Gastroesophageal sphincter (tissue), 3 donors: ENCODE measurements around the gene AMN1.

Source experiments
- CTCF ChIP-seq, 4 experiments: fragments of 200-600 bp in 2 of 4; fragments of 450-650 bp in 2 of 4; sonication (generic) in 1 of 4; IDR thresholded peaks; one replicate each; pipeline ENCODE4 v1.5.1; 2017 to 2019; ENCODE audit warnings: antibody characterized with exemption in 4 of 4, mild to moderate bottlenecking in 2 of 4, moderate library complexity in 2 of 4
- EP300 ChIP-seq: sonication (generic); formaldehyde crosslinking; IDR thresholded peaks from one replicate; pipeline ENCODE4 v1.6.1; 2017; ENCODE audit warnings: antibody characterized with exemption, mild to moderate bottlenecking
- POLR2A ChIP-seq, 2 donors: fragments of 450-650 bp; IDR thresholded peaks; one replicate each; pipeline ENCODE4 v1.6.1; 2017; ENCODE audit warnings: antibody characterized with exemption in 2 of 2, mild to moderate bottlenecking in 2 of 2, moderate library complexity in 1 of 2
- POLR2AphosphoS5 ChIP-seq: sonication (generic); formaldehyde crosslinking; IDR thresholded peaks from one replicate; pipeline ENCODE4 v1.6.1; 2017; ENCODE audit warnings: antibody characterized with exemption

- TF ChIP-seq POLR2A (IDR thresholded peaks at IDR 0.05) = no peak
- peak in 1 of 4 experiments; percentile 14 for TF ChIP-seq CTCF (IDR thresholded peaks at IDR 0.05)
- TF ChIP-seq POLR2AphosphoS5 = no peak
- no peak for TF ChIP-seq EP300
Measured at GRCh38 chr12:31702047-31702446, 26.8 kb downstream of the AMN1 start.
